Retina (tissue), 1 donor: ENCODE measurements around the gene HIP1.
"Not testable (repeated sequence)": the region's sequence is repeated elsewhere in the genome, so short reads cannot be mapped to it uniquely, and the experiment has no call there.

Experiments used
- DNase-seq: peaks from one replicate; pipeline ENCODE4 v3.0.0-alpha.2; 2016

The HIP1 gene

GRCh38 chr7:75608451-75609122 is 130.2 kb downstream of the HIP1 start:
- DNase-seq: no peak

GRCh38 chr7:75604408-75604807 is 134.3 kb downstream of the HIP1 start:
- no peak for DNase-seq

- DNase-seq: not testable (repeated sequence)
Measured at GRCh38 chr7:75602831-75603230, 135.9 kb downstream of the HIP1 start.

- DNase-seq: no peak
Measured at GRCh38 chr7:75601539-75601938, 137.2 kb downstream of the HIP1 start.

- not testable (repeated sequence) for DNase-seq
Measured at GRCh38 chr7:75600748-75601147, 138.0 kb downstream of the HIP1 start.

- peak; percentile 85 for DNase-seq
Measured at GRCh38 chr7:75599244-75599781, 139.4 kb downstream of the HIP1 start.

GRCh38 chr7:75596727-75597614 is 141.8 kb downstream of the HIP1 start:
- no peak for DNase-seq

- no peak for DNase-seq
Measured at GRCh38 chr7:75595766-75596165, 143.0 kb downstream of the HIP1 start.

- DNase-seq: not testable (repeated sequence)
Measured at GRCh38 chr7:75593500-75594184, 145.1 kb downstream of the HIP1 start.

- DNase-seq: no peak
Measured at GRCh38 chr7:75591467-75592255, 147.1 kb downstream of the HIP1 start.

- DNase-seq: no peak
Measured at GRCh38 chr7:75590373-75591005, 148.3 kb downstream of the HIP1 start.

GRCh38 chr7:75584354-75584753 is 154.4 kb downstream of the HIP1 start:
- DNase-seq: no peak

GRCh38 chr7:75583255-75583654 is 155.5 kb downstream of the HIP1 start:
- DNase-seq: no peak

- DNase-seq: no peak
Measured at GRCh38 chr7:75579899-75580298, 158.8 kb downstream of the HIP1 start.

- DNase-seq: no peak
Measured at GRCh38 chr7:75578081-75578480, 160.7 kb downstream of the HIP1 start.

- DNase-seq: peak; percentile 71
Measured at GRCh38 chr7:75575488-75576121, 163.1 kb downstream of the HIP1 start.

- no peak for DNase-seq
Measured at GRCh38 chr7:75573477-75574019, 165.2 kb downstream of the HIP1 start.

GRCh38 chr7:75572814-75573213 is 165.9 kb downstream of the HIP1 start:
- no peak for DNase-seq

- no peak for DNase-seq
Measured at GRCh38 chr7:75572396-75572795, 166.3 kb downstream of the HIP1 start.

- no peak for DNase-seq
Measured at GRCh38 chr7:75571209-75571608, 167.5 kb downstream of the HIP1 start.
